ENCODE data around the gene SCIN. TPM values are rescaled to one million over a fixed set of nuclear protein-coding genes. Genes with fewer than 3 reads are reported as not detected.

The SCIN gene
- polyA plus RNA-seq, 1 of the 3 experiments (the other 2 are of a cell fraction): 0.02 TPM

DNA sequence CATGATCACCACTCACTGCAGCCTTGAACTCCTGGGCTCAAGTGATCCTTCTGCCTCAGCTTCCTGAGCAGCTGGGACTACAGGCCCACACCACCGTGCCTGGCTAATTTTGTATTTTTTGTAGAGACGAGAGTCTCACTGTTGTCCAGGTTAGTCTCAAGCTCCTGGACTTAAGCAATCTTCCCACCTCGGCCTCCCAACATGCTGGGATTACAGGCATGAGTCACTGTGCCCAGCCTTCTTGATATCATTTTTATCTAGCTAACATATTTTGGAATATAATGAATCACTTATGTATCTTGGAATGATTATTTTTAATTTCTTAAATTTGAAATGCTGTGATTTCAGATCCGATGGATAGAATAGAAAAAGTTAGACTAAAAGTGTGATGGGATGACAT, 135.4 kb downstream of the SCIN start:
- POLR2A ChIA-PET: no interaction called here
- no peak overlapping the region for H3K4me2 ChIP-seq
- 60% methylated on average over 4 of the region's 4 CpGs for WGBS (ENCODE audit: low lambda C conversion rate)
- CTCF ChIA-PET: interaction anchor here (3.9 kb wide), 1 partner anchor 20 kb away, joined by 19 read pairs; the partner anchor contains the start of gene ARL4A
- no peak for DNase-seq
- H3K27ac ChIP-seq (ENCODE audit: low read depth in 2 of 2, low read length in 1 of 2): no peak overlapping the region
- no peaks in the 10 kb centered on the region for H3K27me3 ChIP-seq (ENCODE audit: insufficient read depth)
- peaks cover 0 to 7% of the 10 kb centered on the region in 2 experiments; a peak in 1 of 4 replicates for H3K4me1 ChIP-seq (ENCODE audit: control insufficient read depth in 1 of 2, insufficient read depth in 2 of 2, low read depth in 1 of 2, low read length in 1 of 2)
- H3K9me3 ChIP-seq: peaks cover 13% of the 10 kb centered on the region; the same call in 1 of the 2 replicates
- TF ChIP-seq TAF1 (IDR thresholded peaks at IDR 0.05; ENCODE audit: borderline replicate concordance, low read depth, low read length) (no peak), JUND (IDR thresholded peaks at IDR 0.05) (peak; percentile 24; the same call in 1 of the 2 replicates), FOSL2 (IDR thresholded peaks at IDR 0.05; ENCODE audit: borderline replicate concordance, low read depth) (peak; percentile 18; the same call in 1 of the 2 replicates), GATA2 (CRISPR knock-in tag; IDR thresholded peaks at IDR 0.05) (no peak), FOXM1 (IDR thresholded peaks at IDR 0.05; ENCODE audit: low read depth) (no peak), EZH2phosphoT487 (IDR thresholded peaks at IDR 0.05; ENCODE audit: borderline replicate concordance, low read depth) (no peak)
- TF ChIP-seq, protein P1, sequence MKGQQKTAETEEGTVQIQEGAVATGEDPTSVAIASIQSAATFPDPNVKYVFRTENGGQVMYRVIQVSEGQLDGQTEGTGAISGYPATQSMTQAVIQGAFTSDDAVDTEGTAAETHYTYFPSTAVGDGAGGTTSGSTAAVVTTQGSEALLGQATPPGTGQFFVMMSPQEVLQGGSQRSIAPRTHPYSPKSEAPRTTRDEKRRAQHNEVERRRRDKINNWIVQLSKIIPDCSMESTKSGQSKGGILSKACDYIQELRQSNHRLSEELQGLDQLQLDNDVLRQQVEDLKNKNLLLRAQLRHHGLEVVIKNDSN (IDR thresholded peaks at IDR 0.05; ENCODE audit: borderline replicate concordance, low read depth): no peak
- no peak overlapping the region for H3K9ac ChIP-seq
- no peak overlapping the region for H3K4me3 ChIP-seq (ENCODE audit: low read depth in 2 of 2, low read length in 1 of 2)
- H3K9me2 ChIP-seq: peaks cover 3% of the 10 kb centered on the region; the same call in 1 of the 2 replicates
- H4K20me1 ChIP-seq (ENCODE audit: insufficient read depth): no peaks in the 10 kb centered on the region
- H3F3A ChIP-seq (replicated peaks; ENCODE audit: insufficient read depth): no peaks in the 10 kb centered on the region
- H3K36me3 ChIP-seq (replicated peaks in 1 of 2; ENCODE audit: control insufficient read depth in 1 of 2, insufficient read depth in 2 of 2, low read length in 1 of 2): peaks cover 0 to 6% of the 10 kb centered on the region in 2 experiments
- no peak overlapping the region for H2AFZ ChIP-seq (ENCODE audit: low read depth)
- no peaks in the 10 kb centered on the region for H3K79me2 ChIP-seq (ENCODE audit: insufficient read depth)

DNA sequence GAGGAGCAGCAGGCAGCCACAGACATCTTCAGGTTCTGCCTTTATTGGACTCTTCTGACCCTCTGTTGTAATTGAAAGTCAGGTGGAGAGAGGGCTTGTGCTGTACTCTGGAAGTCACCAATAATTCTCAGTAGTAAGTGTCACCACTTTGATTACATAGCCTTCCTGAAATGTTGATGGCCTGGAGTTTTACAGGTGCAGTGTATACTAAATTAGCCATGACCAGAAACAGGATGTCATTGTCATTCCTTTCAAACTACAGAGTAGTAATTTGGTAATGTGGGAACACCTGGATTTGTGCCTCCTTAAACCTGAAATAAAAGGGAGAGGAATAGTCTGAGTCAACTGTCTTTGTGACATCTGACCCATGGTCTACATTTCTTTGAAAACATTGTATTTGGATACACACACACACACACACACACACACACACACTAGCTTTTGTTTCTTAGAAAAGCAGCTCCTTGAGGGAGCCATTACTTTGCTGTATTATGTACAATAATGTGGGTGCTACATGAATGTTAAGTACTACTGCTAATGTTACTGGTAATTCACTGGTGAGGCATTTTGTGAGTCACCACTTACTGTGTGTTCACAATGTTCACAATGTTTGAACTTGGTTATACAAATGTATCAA, 136.5 kb downstream of the SCIN start:
- ChIA-PET POLR2A (no interaction called here), CTCF (interaction anchor here (3.9 kb wide), 1 partner anchor 21 kb away, joined by 19 read pairs; the partner anchor contains the start of gene ARL4A)
- Histone ChIP-seq H3K4me2 (no peak overlapping the region), H3K79me2 (ENCODE audit: insufficient read depth) (no peaks in the 10 kb centered on the region), H4K20me1 (ENCODE audit: insufficient read depth) (no peaks in the 10 kb centered on the region), H3K9me2 (peaks cover 3% of the 10 kb centered on the region; the same call in 1 of the 2 replicates), H3K27me3 (ENCODE audit: insufficient read depth) (no peaks in the 10 kb centered on the region), H3K36me3 (replicated peaks in 1 of 2; ENCODE audit: control insufficient read depth in 1 of 2, insufficient read depth in 2 of 2, low read length in 1 of 2) (peaks cover 0 to 2% of the 10 kb centered on the region in 2 experiments), H3K9me3 (peaks cover 2% of the 10 kb centered on the region; the same call in 1 of the 2 replicates), H3K9ac (no peak overlapping the region), H3K4me3 (ENCODE audit: low read depth in 2 of 2, low read length in 1 of 2) (no peak overlapping the region), H3K4me1 (ENCODE audit: control insufficient read depth in 1 of 2, insufficient read depth in 2 of 2, low read depth in 1 of 2, low read length in 1 of 2) (peaks cover 0 to 7% of the 10 kb centered on the region in 2 experiments; a peak in 1 of 4 replicates), H3K27ac (ENCODE audit: low read depth in 2 of 2, low read length in 1 of 2) (no peak overlapping the region), H2AFZ (ENCODE audit: low read depth) (no peak overlapping the region), H3F3A (replicated peaks; ENCODE audit: insufficient read depth) (no peaks in the 10 kb centered on the region)
- TF ChIP-seq, protein P2, sequence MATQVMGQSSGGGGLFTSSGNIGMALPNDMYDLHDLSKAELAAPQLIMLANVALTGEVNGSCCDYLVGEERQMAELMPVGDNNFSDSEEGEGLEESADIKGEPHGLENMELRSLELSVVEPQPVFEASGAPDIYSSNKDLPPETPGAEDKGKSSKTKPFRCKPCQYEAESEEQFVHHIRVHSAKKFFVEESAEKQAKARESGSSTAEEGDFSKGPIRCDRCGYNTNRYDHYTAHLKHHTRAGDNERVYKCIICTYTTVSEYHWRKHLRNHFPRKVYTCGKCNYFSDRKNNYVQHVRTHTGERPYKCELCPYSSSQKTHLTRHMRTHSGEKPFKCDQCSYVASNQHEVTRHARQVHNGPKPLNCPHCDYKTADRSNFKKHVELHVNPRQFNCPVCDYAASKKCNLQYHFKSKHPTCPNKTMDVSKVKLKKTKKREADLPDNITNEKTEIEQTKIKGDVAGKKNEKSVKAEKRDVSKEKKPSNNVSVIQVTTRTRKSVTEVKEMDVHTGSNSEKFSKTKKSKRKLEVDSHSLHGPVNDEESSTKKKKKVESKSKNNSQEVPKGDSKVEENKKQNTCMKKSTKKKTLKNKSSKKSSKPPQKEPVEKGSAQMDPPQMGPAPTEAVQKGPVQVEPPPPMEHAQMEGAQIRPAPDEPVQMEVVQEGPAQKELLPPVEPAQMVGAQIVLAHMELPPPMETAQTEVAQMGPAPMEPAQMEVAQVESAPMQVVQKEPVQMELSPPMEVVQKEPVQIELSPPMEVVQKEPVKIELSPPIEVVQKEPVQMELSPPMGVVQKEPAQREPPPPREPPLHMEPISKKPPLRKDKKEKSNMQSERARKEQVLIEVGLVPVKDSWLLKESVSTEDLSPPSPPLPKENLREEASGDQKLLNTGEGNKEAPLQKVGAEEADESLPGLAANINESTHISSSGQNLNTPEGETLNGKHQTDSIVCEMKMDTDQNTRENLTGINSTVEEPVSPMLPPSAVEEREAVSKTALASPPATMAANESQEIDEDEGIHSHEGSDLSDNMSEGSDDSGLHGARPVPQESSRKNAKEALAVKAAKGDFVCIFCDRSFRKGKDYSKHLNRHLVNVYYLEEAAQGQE (IDR thresholded peaks at IDR 0.05; ENCODE audit: low read depth, low read length): no peak
- peak; percentile 49; the same call in 1 of the 2 replicates for TF ChIP-seq FOSL2 (IDR thresholded peaks at IDR 0.05; ENCODE audit: borderline replicate concordance, low read depth)
- no peak for DNase-seq

Data from SK-N-SH (cell line).